DOHH2 (cell line): Measurements from ENCODE around the gene LCA5L.

Source experiments
- H3F3A ChIP-seq: fragments of 200-600 bp; sonication (generic), shearing (Covaris generic); 2 replicates; pipeline ENCODE4 v1.6.0; 2016; ENCODE audit warnings: antibody characterized with exemption, mild to moderate bottlenecking; ENCODE audit not compliant: control insufficient read depth, insufficient read depth
- H3K27ac ChIP-seq: fragments of 200-600 bp; sonication (generic); 2 replicates; pipeline ENCODE4 v1.5.1; 2014; ENCODE audit warnings: low read depth, mild to moderate bottlenecking, low read length, moderate library complexity
- H3K27me3 ChIP-seq: fragments of 200-600 bp; sonication (generic); 2 replicates; pipeline ENCODE4 v1.6.1; 2014; ENCODE audit warnings: mild to moderate bottlenecking, low read length, mixed read lengths; ENCODE audit not compliant: control insufficient read depth
- H3K36me3 ChIP-seq: fragments of 200-600 bp; sonication (generic); 2 replicates; pipeline ENCODE4 v1.6.1; 2014; ENCODE audit warnings: mild to moderate bottlenecking, low read length, moderate library complexity, mixed read lengths; ENCODE audit not compliant: control insufficient read depth
- H3K4me1 ChIP-seq: fragments of 200-600 bp; sonication (generic); 2 replicates; pipeline ENCODE4 v1.6.1; 2014; ENCODE audit warnings: mild to moderate bottlenecking, low read length, mixed read lengths; ENCODE audit not compliant: control insufficient read depth
- H3K4me2 ChIP-seq: fragments of 200-600 bp; sonication (generic); 2 replicates; pipeline ENCODE4 v1.6.0; 2014; ENCODE audit warnings: mild to moderate bottlenecking, low read length, moderate library complexity
- H3K4me3 ChIP-seq: fragments of 200-600 bp; sonication (generic); 2 replicates; pipeline ENCODE4 v1.5.1; 2014; ENCODE audit warnings: mild to moderate bottlenecking, low read length, mixed read lengths
- H3K79me2 ChIP-seq: fragments of 200-600 bp; sonication (generic); 2 replicates; pipeline ENCODE4 v1.6.1; 2014; ENCODE audit warnings: mild to moderate bottlenecking, low read length, mixed read lengths; ENCODE audit not compliant: control insufficient read depth
- H3K9me2 ChIP-seq: fragments of 200-600 bp; sonication (generic); replicated peaks from 2 replicates; pipeline ENCODE4 v1.6.1; 2014; ENCODE audit warnings: mild to moderate bottlenecking, low read length, mixed read lengths; ENCODE audit not compliant: control insufficient read depth
- H3K9me3 ChIP-seq: fragments of 200-600 bp; sonication (generic); 2 replicates; pipeline ENCODE4 v1.6.1; 2014; ENCODE audit warnings: antibody characterized with exemption, low read length, mixed read lengths; ENCODE audit not compliant: control insufficient read depth, insufficient read depth
- H4K20me1 ChIP-seq: fragments of 200-600 bp; sonication (generic); 2 replicates; pipeline ENCODE4 v1.6.0; 2014; ENCODE audit warnings: low read depth, mild to moderate bottlenecking, antibody characterized with exemption, low read length, moderate library complexity; ENCODE audit not compliant: control insufficient read depth, insufficient read depth
- EZH2phosphoT487 ChIP-seq: fragments of 200-600 bp; sonication (generic); IDR thresholded peaks from 2 replicates; pipeline ENCODE4 v1.6.1; 2017; ENCODE audit warnings: borderline replicate concordance, mild to moderate bottlenecking, antibody characterized with exemption, low read length, moderate library complexity, mixed read lengths
- TF ChIP-seq, protein P1 (sequence below): fragments of 200-600 bp; sonication (generic); IDR thresholded peaks from one replicate; pipeline ENCODE4 v1.5.1; 2014; ENCODE audit warnings: antibody characterized with exemption, mild to moderate bottlenecking, low read depth, low read length; ENCODE audit not compliant: poor library complexity, severe bottlenecking

LCA5L gene

DNA sequence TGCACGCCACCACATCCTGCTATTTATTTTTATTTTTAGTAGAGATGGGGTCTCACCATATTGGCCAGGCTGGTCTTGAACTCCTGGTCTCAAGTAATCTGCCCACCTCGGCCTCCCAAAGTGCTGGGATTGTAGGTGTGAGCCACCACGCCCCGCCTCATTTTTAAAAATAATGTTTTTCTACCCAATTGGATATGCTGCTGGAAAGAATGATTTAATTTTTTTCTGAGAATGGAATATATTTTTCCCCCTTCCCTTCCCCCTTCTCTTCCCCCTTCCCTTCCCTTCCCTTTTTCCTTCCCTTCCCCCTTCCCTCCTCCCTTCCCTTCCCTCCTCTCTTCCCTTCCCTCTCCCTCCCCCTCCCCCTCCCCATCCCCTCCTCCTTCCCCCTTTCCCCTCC, 79.0 kb downstream of the LCA5L start:
- H3K36me3 ChIP-seq: no peaks in the 10 kb centered on the region
- no peaks in the 10 kb centered on the region for H3F3A ChIP-seq
- no peaks in the 10 kb centered on the region for H3K27me3 ChIP-seq
- H4K20me1 ChIP-seq: no peaks in the 10 kb centered on the region
- no peaks in the 10 kb centered on the region for H3K9me2 ChIP-seq
- no peaks in the 10 kb centered on the region for H3K79me2 ChIP-seq
- H3K27ac ChIP-seq: no peak overlapping the region
- no peak for TF ChIP-seq EZH2phosphoT487
- TF ChIP-seq, protein P1, sequence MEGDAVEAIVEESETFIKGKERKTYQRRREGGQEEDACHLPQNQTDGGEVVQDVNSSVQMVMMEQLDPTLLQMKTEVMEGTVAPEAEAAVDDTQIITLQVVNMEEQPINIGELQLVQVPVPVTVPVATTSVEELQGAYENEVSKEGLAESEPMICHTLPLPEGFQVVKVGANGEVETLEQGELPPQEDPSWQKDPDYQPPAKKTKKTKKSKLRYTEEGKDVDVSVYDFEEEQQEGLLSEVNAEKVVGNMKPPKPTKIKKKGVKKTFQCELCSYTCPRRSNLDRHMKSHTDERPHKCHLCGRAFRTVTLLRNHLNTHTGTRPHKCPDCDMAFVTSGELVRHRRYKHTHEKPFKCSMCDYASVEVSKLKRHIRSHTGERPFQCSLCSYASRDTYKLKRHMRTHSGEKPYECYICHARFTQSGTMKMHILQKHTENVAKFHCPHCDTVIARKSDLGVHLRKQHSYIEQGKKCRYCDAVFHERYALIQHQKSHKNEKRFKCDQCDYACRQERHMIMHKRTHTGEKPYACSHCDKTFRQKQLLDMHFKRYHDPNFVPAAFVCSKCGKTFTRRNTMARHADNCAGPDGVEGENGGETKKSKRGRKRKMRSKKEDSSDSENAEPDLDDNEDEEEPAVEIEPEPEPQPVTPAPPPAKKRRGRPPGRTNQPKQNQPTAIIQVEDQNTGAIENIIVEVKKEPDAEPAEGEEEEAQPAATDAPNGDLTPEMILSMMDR: no peak
- no peak overlapping the region for H3K4me2 ChIP-seq
- H3K9me3 ChIP-seq: no peaks in the 10 kb centered on the region
- H3K4me3 ChIP-seq: no peak overlapping the region
- peaks cover 13% of the 10 kb centered on the region for H3K4me1 ChIP-seq

DNA sequence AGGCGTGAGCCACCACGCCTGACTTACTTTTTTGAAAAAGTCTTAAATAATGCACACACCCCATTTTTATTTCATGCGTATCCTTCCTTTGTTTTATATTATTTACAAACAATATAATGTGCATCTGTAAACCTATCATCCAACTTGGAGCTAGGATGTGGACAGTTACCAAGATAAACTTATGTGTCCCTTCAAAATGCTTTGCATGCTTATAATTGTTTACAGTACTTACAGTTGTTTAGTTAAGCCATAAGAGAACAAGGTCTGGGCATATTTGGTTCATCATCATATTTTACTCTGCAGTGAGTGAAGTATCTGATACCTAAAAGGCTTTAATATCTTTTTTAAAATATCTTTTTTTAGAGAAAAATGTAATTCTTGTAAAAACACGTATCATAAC, 80.6 kb downstream of the LCA5L start:
- H3K4me3 ChIP-seq: no peak overlapping the region
- no peak overlapping the region for H3K4me2 ChIP-seq
- TF ChIP-seq, protein P1: no peak
- no peak for TF ChIP-seq EZH2phosphoT487
- H3K27ac ChIP-seq: no peak overlapping the region
- no peaks in the 10 kb centered on the region for H3K27me3 ChIP-seq
- H4K20me1 ChIP-seq: no peaks in the 10 kb centered on the region
- no peaks in the 10 kb centered on the region for H3K9me2 ChIP-seq
- H3K9me3 ChIP-seq: no peaks in the 10 kb centered on the region
- no peaks in the 10 kb centered on the region for H3K36me3 ChIP-seq
- no peaks in the 10 kb centered on the region for H3K4me1 ChIP-seq
- H3F3A ChIP-seq: no peaks in the 10 kb centered on the region
- H3K79me2 ChIP-seq: no peaks in the 10 kb centered on the region

DNA sequence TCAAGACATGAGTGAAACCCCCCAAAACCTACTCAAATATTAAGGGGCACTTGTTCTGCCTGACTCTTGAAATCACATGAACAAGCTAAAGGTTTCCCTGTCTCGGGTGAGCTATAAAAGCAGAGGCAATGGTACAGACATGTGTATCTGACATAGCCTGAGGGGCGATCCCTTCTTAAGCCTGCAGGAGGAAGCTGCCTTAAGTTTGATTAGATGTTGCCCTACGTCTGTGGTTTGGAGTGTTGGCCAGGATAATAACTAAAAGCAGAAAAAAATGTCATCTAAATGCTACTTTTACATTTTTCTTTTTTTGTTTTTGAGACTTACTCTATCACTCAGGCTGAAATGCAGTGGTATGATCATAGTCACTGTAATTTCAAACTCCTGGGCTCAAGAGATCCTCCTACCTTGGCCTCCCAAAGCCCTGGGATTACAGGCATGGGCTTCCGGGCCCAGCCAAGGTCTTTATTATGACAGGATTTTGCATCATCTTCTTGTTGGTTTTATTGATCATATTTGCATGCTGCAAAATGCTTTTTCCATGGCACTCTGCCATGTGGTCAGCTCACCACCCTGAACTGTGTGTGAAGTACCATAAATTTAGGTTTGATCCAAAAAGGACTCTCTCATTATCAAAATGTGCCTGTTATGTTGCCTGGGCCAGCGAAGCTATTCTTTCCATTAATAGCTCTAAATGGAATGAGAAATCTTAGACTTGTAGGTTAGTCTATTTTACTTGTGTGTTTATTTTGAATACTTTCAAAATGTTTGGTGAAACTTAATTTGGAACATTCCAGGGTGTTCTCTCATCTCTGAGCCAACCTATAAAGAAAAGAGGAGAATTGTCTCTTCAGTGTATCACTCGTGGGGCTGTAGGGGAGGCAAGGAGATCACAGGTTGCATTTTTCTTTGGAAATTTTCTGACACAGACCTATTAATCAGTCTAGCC, 81.7 kb downstream of the LCA5L start:
- no peak for TF ChIP-seq EZH2phosphoT487
- TF ChIP-seq, protein P1: no peak
- H3K4me3 ChIP-seq: no peak overlapping the region

More for the DNA sequence above, 81.7 kb downstream of the LCA5L start:
- Histone ChIP-seq H3K27me3 (no peaks in the 10 kb centered on the region), H3K4me2 (no peak overlapping the region), H3K79me2 (no peaks in the 10 kb centered on the region), H3K9me3 (no peaks in the 10 kb centered on the region), H3F3A (no peaks in the 10 kb centered on the region), H3K27ac (no peak overlapping the region), H3K36me3 (no peaks in the 10 kb centered on the region), H3K9me2 (no peaks in the 10 kb centered on the region), H4K20me1 (no peaks in the 10 kb centered on the region), H3K4me1 (no peaks in the 10 kb centered on the region)
